Stimulated activated CD4-positive, alpha-beta T cell treated with anti-CD3 and anti-CD28 coated beads, Interleukin-1b, Interleukin-23, amount 100 ng/mL, for 1 hour (primary cell): Measurements from ENCODE around the gene CCL16.
"Not testable (repeated sequence)": the region's sequence is repeated elsewhere in the genome, so short reads cannot be mapped to it uniquely, and the experiment has no call there.

Experiments
- DNase-seq, 2 donors: peaks; one replicate each; pipeline ENCODE4 v3.0.0-alpha.2; 2020; ENCODE audit warnings: low read depth in 2 of 2

Gene CCL16

GRCh38 chr17:35938492-35938891 lies 42.8 kb downstream of the CCL16 start:
- DNase-seq, result not testable (repeated sequence)

GRCh38 chr17:35936063-35936462 lies 45.2 kb downstream of the CCL16 start:
- DNase-seq, result no peak

GRCh38 chr17:35934760-35935159 lies 46.5 kb downstream of the CCL16 start:
- no peak for DNase-seq

DNA sequence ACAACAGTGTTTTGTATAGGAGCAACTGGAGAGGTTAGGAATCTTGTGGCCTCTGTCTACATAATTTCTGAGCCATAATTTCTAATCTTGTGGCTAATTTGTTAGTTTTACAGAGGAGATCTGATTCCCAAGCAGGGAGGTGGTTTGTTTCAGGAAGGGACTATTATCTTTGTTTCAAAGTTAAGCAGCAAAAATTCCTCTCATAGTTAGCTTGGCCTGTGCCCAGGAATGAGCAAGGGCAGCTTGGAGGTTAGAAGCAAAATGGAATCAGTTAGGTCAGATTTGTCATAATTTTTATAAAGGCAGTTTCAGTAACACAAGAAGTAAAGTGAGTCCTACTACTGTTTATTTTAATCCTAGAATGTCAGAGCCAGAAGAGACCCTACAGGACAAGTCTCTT lies 48.7 kb downstream of the CCL16 start:
- no peak for DNase-seq

DNA sequence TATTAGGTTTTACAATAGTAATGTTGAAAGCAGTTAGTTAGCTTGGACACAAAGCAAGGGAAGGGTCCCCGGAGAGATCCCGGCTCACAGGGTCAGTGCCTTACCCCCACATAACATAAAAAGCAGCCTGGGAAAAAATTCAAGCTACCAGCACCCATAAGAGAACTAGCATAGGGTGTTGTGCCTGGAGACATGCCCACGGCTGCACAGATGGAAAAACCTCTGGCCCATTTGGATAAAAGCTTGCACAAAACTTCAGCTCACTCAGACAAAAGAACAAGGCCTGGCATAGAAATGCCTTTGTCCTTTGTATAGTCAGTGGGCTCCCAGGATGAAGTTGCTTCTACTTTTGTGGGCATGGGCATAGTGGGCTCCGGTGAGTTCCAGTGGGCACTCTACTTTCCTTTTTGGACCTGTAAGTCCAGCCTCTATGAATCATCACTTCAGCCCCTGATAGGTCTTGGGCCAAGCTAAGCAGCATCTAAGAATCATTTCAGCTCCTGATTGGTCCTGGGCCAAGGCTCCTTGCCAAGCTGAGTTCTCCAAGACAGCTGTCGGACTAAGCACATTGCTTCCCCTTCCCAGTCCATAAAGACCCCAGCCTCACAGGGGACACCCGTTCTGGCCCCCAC lies 49.4 kb downstream of the CCL16 start:
- no peak for DNase-seq

DNA sequence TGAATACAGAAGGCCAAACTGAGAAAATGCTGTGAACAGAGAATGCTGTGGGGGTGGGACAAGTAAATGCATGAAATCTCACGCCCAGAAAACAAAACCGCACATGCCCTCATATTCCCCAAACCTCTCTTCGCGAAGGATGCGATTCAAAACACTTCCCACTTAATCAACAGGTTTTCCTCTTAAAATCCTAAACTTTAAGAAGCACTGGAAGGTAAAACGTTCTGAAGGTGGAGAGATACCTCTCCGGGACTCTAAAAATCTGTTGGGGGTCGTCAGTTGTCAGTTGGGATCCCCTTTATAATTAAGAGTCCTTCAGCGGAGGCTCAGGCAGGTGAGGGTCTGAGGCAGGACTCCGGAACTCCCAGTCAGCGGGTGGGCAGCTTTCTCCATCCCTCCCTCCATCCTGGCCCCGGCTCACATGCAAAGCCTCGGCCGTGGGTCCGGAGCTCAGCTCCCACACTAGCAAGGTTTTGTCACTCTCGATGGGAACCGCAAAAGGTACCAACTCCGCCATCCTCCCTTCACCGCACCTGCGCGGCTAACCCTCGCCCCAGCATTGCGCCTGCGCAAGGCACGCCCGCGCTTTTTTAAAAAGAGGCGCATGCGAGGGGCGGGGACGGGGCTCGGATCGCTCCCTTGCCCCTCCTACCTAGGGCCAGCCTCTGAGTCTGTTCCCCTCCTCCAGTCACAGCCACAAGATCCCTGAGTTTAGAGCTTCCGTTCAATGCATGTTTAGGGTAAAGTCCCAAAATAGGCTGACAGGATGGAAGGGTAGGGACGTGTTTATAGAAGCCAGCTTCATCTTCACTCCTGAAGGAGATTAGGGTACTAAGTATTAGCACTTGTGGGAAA lies 50.9 kb downstream of the CCL16 start, which contains the start of gene RDM1:
Gene RDM1 (minus strand): TSS at position 563 of the 855 bp plus-strand sequence. CDS start 46 bp downstream, at position 517.
- peak; percentile 37 to 59 for DNase-seq

GRCh38 chr17:35927714-35928113 lies 53.6 kb downstream of the CCL16 start:
- no peak for DNase-seq
